Thyroid gland (tissue), 4 donors: ENCODE results near the gene THTPA. TPM values are rescaled to one million over a fixed set of nuclear protein-coding genes. Genes with fewer than 3 reads are reported as not detected.

Experiments used
- DNase-seq, 2 donors: peaks; one replicate each; pipeline ENCODE4 v3.0.0-alpha.2; 2019
- H3K27ac ChIP-seq, 3 donors: fragments of 200-600 bp; sonication (generic); 1 replicate in 2 of 3; 2 replicates in 1 of 3; pipeline ENCODE4 v1.5.1; 2016 to 2019; ENCODE audit warnings: mild to moderate bottlenecking in 1 of 3, moderate library complexity in 1 of 3
- H3K27me3 ChIP-seq: fragments of 200-600 bp; sonication (generic); one replicate; pipeline ENCODE4 v1.5.1; 2019
- H3K36me3 ChIP-seq, 2 donors: fragments of 200-600 bp; sonication (generic); one replicate each; pipeline ENCODE4 v1.5.1; 2016 to 2019
- H3K4me1 ChIP-seq, 2 donors: fragments of 200-600 bp; sonication (generic); one replicate each; pipeline ENCODE4 v1.5.1; 2017 to 2019
- H3K4me3 ChIP-seq, 3 donors: fragments of 200-600 bp; sonication (generic); replicated peaks in 1 of 3; 1 replicate in 2 of 3; 2 replicates in 1 of 3; pipeline ENCODE4 v1.5.1; 2016; ENCODE audit warnings: mild to moderate bottlenecking in 1 of 3
- H3K9me3 ChIP-seq: fragments of 200-600 bp; sonication (generic); one replicate; pipeline ENCODE4 v1.5.1; 2017
- CTCF ChIP-seq, 6 experiments: fragments of 200-600 bp in 3 of 6; fragments of 450-650 bp in 3 of 6; sonication (generic) in 3 of 6; IDR thresholded peaks; one replicate each; pipeline ENCODE4 v1.5.1; 2016 to 2019; ENCODE audit warnings: antibody characterized with exemption in 6 of 6, mild to moderate bottlenecking in 2 of 6, inconsistent platforms in 1 of 6, moderate library complexity in 1 of 6
- POLR2A ChIP-seq, 2 donors: fragments of 450-650 bp; IDR thresholded peaks; one replicate each; pipeline ENCODE4 v1.6.1; 2017; ENCODE audit warnings: antibody characterized with exemption in 2 of 2, mild to moderate bottlenecking in 2 of 2, moderate library complexity in 1 of 2
- WGBS, 2 donors: methylation state at CpG; one replicate each; pipeline ENCODE4 v1.1.5; 2017; 5-methylcytosine and 5-hydroxymethylcytosine counted together
- intact Hi-C: fragments of 100-400 bp; cut with DNase I; formaldehyde crosslinking; loops from one replicate; pipeline ENCODE4 v1.15.1; 2023
- total RNA-seq, 4 donors: library from RNA; depleted of rRNA; stranded (reverse); fragments of >200 nt; gene quantifications; one replicate each; pipeline ENCODE4 v1.2.3, GENCODE V29; 2016

The THTPA gene
- total RNA-seq, 4 donors from 2014 or later: 15.3 to 48.1 (median 28.3) TPM

DNA sequence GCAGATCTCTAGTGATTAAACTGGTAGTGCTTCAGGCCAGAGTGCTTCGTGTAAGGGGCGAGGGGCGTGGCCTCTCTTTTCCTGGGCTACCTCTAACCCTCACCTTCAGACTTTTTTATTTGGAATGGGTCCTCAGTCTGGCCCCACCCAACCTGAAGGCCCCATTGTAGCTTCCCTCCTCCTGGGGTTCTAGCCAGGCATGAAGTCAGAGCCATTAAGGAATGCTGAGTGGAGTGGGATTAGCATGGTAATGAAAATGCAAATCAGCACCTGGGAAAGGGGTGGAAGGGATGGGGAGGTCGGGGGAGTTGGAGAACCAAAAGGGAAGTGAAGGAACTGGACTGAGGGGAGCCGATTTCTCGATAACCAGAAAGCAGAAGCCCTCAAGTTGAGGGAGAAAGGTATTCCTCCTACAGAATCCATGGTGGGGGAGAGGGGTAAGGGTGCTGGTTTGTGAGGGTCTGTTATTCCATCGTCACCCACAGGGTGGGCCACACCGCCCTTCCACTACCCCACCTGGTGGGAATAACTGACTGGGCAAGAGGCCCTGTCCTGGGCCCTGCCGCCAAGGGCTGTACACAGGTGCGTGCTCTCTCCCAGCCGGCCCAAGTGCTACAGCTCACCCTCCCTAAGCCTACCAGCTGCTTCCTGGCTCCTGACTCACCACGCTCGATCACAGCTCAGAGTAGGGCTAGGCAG is 18.6 kb upstream of the THTPA start:
- intact Hi-C loops: no loop called here
- 57 to 60% methylated on average over 13 of the region's 13 CpGs for WGBS, 2 donors
- TF ChIP-seq POLR2A (IDR thresholded peaks at IDR 0.05) (no peak), CTCF (IDR thresholded peaks at IDR 0.05) (no peak)

DNA sequence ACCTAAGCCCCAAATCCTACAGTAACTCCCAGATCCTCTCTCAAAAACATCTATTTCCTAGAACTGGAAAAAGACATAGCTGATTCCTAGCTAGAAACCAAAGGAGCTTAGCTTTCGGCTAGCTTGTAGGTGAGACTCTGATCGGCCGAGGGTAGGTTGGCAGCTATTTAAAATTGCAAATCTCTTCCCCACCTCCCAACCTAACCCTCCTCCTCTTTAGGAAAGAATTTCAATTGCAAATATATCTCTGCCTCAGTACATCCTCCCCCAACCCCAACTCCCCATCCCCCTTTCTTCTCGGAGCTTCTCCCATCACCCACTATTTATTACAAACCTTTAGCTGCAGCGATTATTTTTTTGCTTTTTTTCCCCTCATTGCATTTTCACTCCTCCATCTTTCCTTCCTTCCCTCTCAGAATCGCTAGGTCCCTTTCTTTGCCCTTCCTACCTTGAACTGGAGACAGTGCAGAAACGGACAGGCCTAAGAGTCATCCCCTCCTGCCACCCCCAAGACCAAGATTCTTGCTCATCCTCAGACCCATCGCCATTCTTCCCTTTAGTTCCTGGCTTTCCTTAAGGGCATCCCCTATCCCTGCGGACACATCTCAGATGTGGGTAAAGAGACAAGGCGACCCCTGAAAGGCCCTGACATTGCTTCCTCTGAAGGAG is 17.9 kb upstream of the THTPA start:
- TF ChIP-seq CTCF (IDR thresholded peaks at IDR 0.05) (no peak), POLR2A (IDR thresholded peaks at IDR 0.05) (no peak)
- intact Hi-C loops: no loop called here
- no peaks in the 10 kb centered on the region for H3K27me3 ChIP-seq
- H3K4me3 ChIP-seq: no peak overlapping the region
- no peak for DNase-seq
- 62 to 65% methylated on average over 10 of the region's 10 CpGs for WGBS, 2 donors
- no peak overlapping the region for H3K27ac ChIP-seq
- H3K4me1 ChIP-seq: no peaks in the 10 kb centered on the region
- no peaks in the 10 kb centered on the region for H3K9me3 ChIP-seq
- H3K36me3 ChIP-seq: no peaks in the 10 kb centered on the region

More for the DNA sequence above, 18.6 kb upstream of the THTPA start:
- Histone ChIP-seq H3K4me1 (no peaks in the 10 kb centered on the region), H3K9me3 (no peaks in the 10 kb centered on the region), H3K27me3 (no peaks in the 10 kb centered on the region), H3K4me3 (no peak overlapping the region), H3K36me3 (no peaks in the 10 kb centered on the region), H3K27ac (no peak overlapping the region)
- DNase-seq: no peak

DNA sequence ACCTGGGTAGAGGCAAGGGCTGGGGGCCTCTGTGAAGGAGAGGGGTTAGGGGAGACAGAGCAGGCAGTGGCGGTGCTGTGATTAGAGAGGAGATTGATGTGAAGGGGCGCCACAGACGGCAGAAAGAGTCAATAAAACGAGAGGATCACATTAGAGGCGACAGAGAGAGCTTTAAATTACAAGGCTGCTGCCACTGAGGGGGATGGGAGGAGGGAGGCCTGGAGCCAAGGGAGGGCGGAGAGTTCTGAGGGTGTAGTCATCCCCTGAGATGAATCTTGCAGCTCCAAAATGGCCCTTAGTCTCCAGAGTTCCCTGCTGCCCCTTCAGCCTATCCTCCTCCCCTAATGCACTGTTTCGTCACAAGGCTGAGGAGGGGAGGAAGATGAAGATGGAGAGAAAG is 17.3 kb upstream of the THTPA start:
- H3K27me3 ChIP-seq: no peaks in the 10 kb centered on the region
- H3K4me3 ChIP-seq: no peak overlapping the region
- no peaks in the 10 kb centered on the region for H3K36me3 ChIP-seq
- 53 to 54% methylated on average over 7 of the region's 7 CpGs for WGBS, 2 donors
- intact Hi-C loops: no loop called here
- no peak for DNase-seq
- no peak for TF ChIP-seq POLR2A (IDR thresholded peaks at IDR 0.05)
- TF ChIP-seq CTCF (IDR thresholded peaks at IDR 0.05): no peak
- no peak overlapping the region for H3K27ac ChIP-seq
- H3K4me1 ChIP-seq: no peaks in the 10 kb centered on the region
- no peaks in the 10 kb centered on the region for H3K9me3 ChIP-seq

DNA sequence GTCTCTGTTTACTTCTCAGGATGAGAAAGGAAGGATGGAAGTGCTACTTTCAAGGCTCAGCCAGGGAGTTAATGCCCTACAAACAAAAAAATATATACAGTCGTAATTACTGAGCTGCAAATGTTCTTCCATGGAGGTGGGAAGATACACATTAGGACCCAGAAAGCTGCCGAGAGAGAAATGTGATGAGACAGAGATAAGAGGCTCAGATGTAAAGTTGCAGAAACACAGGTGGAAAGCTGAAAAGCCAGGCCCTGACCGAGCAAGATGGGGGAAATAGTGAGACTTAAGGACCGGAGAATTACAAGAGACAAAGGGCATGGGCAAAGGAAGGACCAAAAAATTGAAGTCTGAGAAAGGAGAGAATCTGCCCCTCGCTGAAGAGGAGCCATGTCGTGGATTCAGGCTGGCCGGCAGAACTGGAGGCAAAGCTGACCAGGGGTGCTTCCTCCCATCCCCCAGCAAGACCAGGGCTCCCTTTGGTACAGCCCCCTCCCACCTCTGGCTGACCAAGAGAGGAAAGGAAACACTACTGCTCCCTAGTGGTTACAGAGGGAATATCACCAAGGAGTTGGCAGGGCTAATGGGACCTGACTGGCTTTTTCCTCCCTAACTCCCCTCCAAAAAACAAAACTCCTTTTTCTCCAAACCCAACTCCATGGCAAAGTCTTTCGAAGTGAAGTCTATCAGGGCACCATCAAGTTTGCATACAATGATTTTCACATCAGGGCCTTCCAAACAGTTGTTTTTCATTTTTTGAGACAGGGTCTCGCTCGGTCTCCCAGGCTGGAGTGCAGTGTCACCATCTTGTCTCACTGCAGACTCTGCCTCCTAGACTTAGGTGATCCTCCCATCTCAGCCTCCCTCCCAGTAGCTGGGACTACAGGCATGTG is 16.6 kb upstream of the THTPA start:
- no peaks in the 10 kb centered on the region for H3K4me1 ChIP-seq
- DNase-seq: no peak
- H3K9me3 ChIP-seq: no peaks in the 10 kb centered on the region
- no peaks in the 10 kb centered on the region for H3K36me3 ChIP-seq
- TF ChIP-seq POLR2A (IDR thresholded peaks at IDR 0.05): no peak
- peak; percentile 45 to 80 (median 56) for TF ChIP-seq CTCF (IDR thresholded peaks at IDR 0.05)
- intact Hi-C loops: no loop called here
- H3K27me3 ChIP-seq: no peaks in the 10 kb centered on the region
- H3K4me3 ChIP-seq: no peak overlapping the region
- 39 to 40% methylated on average over 10 of the region's 10 CpGs for WGBS, 2 donors
- no peak overlapping the region for H3K27ac ChIP-seq
